Gastroesophageal sphincter (tissue), 4 donors: ENCODE results near the gene EXOC3L1. TPM values are rescaled to one million over a fixed set of nuclear protein-coding genes. Genes with fewer than 3 reads are reported as not detected.
A peak's percentile ranks its signal among the peaks of the same experiment; 100 is the strongest.

ENCODE experiments used
- ATAC-seq: fragments of 150-250 bp; one replicate; pipeline ENCODE4 v1.9.1; 2016; ENCODE audit warnings: mild to moderate bottlenecking, moderate library complexity
- H3K27ac ChIP-seq, 4 donors: fragments of 200-600 bp; sonication (generic) in 3 of 4; 1 replicate in 3 of 4; 2 replicates in 1 of 4; pipeline ENCODE4 v1.5.1; 2016 to 2019
- H3K27me3 ChIP-seq: fragments of 200-600 bp; sonication (generic); one replicate; pipeline ENCODE4 v1.5.1; 2019
- H3K36me3 ChIP-seq, 2 donors: fragments of 200-600 bp; sonication (generic); one replicate each; pipeline ENCODE4 v1.5.1; 2019; ENCODE audit warnings: control low read depth in 1 of 2
- H3K4me1 ChIP-seq, 3 donors: fragments of 200-600 bp; sonication (generic); 1 replicate in 2 of 3; 2 replicates in 1 of 3; pipeline ENCODE4 v1.5.1; 2016 to 2019; ENCODE audit warnings: control low read depth in 2 of 3
- H3K4me3 ChIP-seq, 2 donors: fragments of 200-600 bp; sonication (generic); one replicate each; pipeline ENCODE4 v1.5.1; 2019; ENCODE audit warnings: mild to moderate bottlenecking in 1 of 2, moderate library complexity in 1 of 2
- H3K9me3 ChIP-seq, 3 donors: fragments of 200-600 bp; sonication (generic); one replicate each; pipeline ENCODE4 v1.5.1; 2017 to 2019; ENCODE audit warnings: control low read depth in 2 of 3
- EP300 ChIP-seq: sonication (generic); formaldehyde crosslinking; IDR thresholded peaks from one replicate; pipeline ENCODE4 v1.6.1; 2017; ENCODE audit warnings: antibody characterized with exemption, mild to moderate bottlenecking
- POLR2A ChIP-seq, 2 donors: fragments of 450-650 bp; IDR thresholded peaks; one replicate each; pipeline ENCODE4 v1.6.1; 2017; ENCODE audit warnings: antibody characterized with exemption in 2 of 2, mild to moderate bottlenecking in 2 of 2, moderate library complexity in 1 of 2
- POLR2AphosphoS5 ChIP-seq: sonication (generic); formaldehyde crosslinking; IDR thresholded peaks from one replicate; pipeline ENCODE4 v1.6.1; 2017; ENCODE audit warnings: antibody characterized with exemption
- WGBS, 2 donors: methylation state at CpG; one replicate each; pipeline ENCODE4 v1.1.5; 2018; ENCODE audit warnings: low coverage in 1 of 2; 5-methylcytosine and 5-hydroxymethylcytosine counted together
- total RNA-seq, 4 donors: library from RNA; depleted of rRNA; stranded (reverse); fragments of >200 nt; gene quantifications; one replicate each; pipeline ENCODE4 v1.1.0, GENCODE V29; 2016
- TF ChIP-seq, protein P1 (sequence below), 4 experiments: fragments of 200-600 bp in 2 of 4; fragments of 450-650 bp in 2 of 4; sonication (generic) in 1 of 4; IDR thresholded peaks; one replicate each; pipeline ENCODE4 v1.5.1; 2017 to 2019; ENCODE audit warnings: antibody characterized with exemption in 4 of 4, mild to moderate bottlenecking in 2 of 4, moderate library complexity in 2 of 4

Gene EXOC3L1
- total RNA-seq, 4 donors from 2014 or later = 1.6 to 6.1 (median 2.6) TPM

DNA sequence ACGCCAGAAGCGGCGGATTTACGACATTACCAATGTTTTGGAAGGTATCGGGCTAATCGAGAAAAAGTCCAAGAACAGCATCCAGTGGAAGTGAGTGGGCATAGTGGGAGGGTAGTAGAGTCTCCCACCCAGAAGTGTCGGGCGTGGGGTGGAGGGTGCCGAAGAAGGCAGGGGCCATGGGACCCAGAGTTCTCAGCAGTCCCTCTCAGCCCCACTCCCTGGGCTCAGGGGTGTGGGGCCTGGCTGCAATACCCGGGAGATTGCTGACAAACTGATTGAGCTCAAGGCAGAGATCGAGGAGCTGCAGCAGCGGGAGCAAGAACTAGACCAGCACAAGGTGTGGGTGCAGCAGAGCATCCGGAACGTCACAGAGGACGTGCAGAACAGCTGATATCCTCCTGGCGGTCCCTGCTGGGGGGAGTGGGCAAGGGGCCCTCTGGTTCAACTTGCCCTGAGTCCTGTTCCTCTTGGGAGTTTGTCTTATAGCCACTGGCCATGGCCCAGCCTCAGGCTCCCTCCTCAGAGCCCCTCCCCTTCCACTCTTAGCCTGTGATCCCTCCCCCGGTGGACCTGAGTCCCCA, 2.9 kb upstream of the EXOC3L1 start:
- TF ChIP-seq, protein P1, sequence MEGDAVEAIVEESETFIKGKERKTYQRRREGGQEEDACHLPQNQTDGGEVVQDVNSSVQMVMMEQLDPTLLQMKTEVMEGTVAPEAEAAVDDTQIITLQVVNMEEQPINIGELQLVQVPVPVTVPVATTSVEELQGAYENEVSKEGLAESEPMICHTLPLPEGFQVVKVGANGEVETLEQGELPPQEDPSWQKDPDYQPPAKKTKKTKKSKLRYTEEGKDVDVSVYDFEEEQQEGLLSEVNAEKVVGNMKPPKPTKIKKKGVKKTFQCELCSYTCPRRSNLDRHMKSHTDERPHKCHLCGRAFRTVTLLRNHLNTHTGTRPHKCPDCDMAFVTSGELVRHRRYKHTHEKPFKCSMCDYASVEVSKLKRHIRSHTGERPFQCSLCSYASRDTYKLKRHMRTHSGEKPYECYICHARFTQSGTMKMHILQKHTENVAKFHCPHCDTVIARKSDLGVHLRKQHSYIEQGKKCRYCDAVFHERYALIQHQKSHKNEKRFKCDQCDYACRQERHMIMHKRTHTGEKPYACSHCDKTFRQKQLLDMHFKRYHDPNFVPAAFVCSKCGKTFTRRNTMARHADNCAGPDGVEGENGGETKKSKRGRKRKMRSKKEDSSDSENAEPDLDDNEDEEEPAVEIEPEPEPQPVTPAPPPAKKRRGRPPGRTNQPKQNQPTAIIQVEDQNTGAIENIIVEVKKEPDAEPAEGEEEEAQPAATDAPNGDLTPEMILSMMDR (IDR thresholded peaks at IDR 0.05) = no peak
- TF ChIP-seq POLR2AphosphoS5 = no peak
- no peak for TF ChIP-seq EP300
- TF ChIP-seq POLR2A (IDR thresholded peaks at IDR 0.05) = no peak
- Histone ChIP-seq H3K9me3 (no peaks in the 10 kb centered on the region), H3K4me1 (peaks cover 0 to 51% (median 16%) of the 10 kb centered on the region in 3 donors), H3K36me3 (peaks cover 0 to 48% of the 10 kb centered on the region in 2 donors), H3K27ac (peak overlapping the region in 3 of 4 donors; percentile 82 to 84 (median 83)), H3K27me3 (no peaks in the 10 kb centered on the region), H3K4me3 (peak overlapping the region; percentile 51 to 83)
- WGBS, 2 donors = 14 to 27% methylated on average over 5 to 11 of the region's 17 CpGs
- ATAC-seq = no peak

DNA sequence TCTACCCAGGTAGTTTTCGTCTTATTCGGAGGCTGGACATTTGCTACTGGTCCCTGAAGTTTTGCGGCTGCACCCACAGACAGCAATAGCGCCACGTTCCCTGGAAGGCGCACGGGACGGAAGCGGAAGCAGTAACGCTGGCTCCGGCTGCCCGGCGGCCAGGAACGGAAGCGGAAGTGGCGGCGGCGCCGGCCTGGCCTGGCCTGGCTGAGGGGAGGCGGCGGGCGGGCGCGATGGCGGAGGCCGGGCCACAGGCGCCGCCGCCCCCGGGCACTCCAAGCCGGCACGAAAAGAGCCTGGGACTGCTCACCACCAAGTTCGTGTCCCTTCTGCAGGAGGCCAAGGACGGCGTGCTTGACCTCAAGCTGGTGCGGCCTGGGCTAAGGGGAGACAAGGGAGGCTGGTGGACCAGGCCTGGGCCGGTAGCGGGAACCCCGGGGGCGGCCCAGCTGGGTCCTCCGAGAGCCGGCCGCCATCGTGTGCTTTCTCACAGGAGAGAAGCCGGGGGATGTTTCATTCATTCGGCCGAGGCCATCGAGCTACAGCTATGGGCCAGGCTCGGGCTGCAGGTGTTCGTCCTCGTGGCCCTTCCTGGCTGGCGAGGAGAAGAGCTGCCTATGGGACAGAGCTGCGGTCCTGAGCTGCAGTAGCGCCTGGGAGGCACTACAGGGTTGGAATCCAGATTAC, 2.2 kb upstream of the EXOC3L1 start, which contains the start of gene E2F4:
Gene E2F4 (plus strand): TSS at position 161 of the 687 bp plus-strand sequence. CDS start 73 bp downstream, at position 234.
- peak within 1 kb of the TSS; percentile 3 to 84 (median 82) for H3K27ac ChIP-seq
- ATAC-seq = peak; percentile 97

DNA sequence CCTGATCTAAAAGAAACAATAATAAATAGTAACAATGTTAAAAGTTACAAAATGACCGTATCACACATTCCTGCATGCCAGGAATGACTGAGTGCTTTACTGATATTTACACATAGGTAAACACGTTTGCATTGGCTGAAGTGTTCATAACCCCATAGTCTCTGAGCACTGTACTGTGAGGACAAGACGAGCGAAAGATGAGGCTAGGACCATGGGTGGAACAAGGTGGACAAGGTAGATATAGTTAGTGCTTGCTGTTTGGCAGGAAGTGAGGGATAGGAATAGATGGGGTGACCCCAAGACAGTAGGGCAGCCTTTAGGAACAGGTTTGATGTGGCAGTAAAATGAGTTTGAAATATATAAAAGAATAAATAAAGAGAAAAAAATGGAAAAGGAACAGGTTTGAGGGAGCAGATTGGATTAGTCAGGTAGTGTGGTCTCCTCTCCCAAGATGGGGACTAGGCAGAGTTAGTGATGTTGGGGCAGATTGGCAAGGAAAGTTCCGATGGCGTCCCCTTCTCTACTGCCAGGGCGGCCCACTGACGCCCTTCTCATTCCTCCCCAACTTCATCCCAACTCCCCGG, 1.6 kb upstream of the EXOC3L1 start:
- no peaks in the 10 kb centered on the region for H3K27me3 ChIP-seq
- ATAC-seq = no peak
- peaks cover 0 to 35% of the 10 kb centered on the region in 2 donors for H3K36me3 ChIP-seq
- H3K9me3 ChIP-seq = no peaks in the 10 kb centered on the region
- H3K4me1 ChIP-seq = peaks cover 0 to 48% (median 16%) of the 10 kb centered on the region in 3 donors
- TF ChIP-seq POLR2A (IDR thresholded peaks at IDR 0.05) (no peak), EP300 (no peak), POLR2AphosphoS5 (no peak)
- TF ChIP-seq, protein P1 (IDR thresholded peaks at IDR 0.05) = no peak
- 15 to 38% methylated on average over 4 to 9 of the region's 9 CpGs for WGBS, 2 donors
- peak overlapping the region in 2 of 4 donors; percentile 83 to 84 for H3K27ac ChIP-seq
- H3K4me3 ChIP-seq = peak overlapping the region in 1 of 2 donors; percentile 83

More for the DNA sequence above, 2.2 kb upstream of the EXOC3L1 start, which contains the start of gene E2F4:
- peak within 1 kb of the TSS; percentile 51 to 83 for H3K4me3 ChIP-seq
- H3K4me1 ChIP-seq = peaks cover 0 to 48% (median 16%) of the 10 kb centered on the region in 3 donors
- WGBS, 2 donors = 0% methylated on average over 3 of the region's 54 CpGs; no CpG with 5 or more reads in 1 of the 2 donors
- H3K36me3 ChIP-seq = peaks cover 0 to 41% of the 10 kb centered on the region in 2 donors
- no peaks in the 10 kb centered on the region for H3K9me3 ChIP-seq
- TF ChIP-seq, protein P1 (IDR thresholded peaks at IDR 0.05) = peak in 2 of 4 experiments; percentile 6 to 24
- TF ChIP-seq EP300 (no peak), POLR2AphosphoS5 (peak; percentile 86), POLR2A (IDR thresholded peaks at IDR 0.05) (peak; percentile 75 to 79)
- no peaks in the 10 kb centered on the region for H3K27me3 ChIP-seq

DNA sequence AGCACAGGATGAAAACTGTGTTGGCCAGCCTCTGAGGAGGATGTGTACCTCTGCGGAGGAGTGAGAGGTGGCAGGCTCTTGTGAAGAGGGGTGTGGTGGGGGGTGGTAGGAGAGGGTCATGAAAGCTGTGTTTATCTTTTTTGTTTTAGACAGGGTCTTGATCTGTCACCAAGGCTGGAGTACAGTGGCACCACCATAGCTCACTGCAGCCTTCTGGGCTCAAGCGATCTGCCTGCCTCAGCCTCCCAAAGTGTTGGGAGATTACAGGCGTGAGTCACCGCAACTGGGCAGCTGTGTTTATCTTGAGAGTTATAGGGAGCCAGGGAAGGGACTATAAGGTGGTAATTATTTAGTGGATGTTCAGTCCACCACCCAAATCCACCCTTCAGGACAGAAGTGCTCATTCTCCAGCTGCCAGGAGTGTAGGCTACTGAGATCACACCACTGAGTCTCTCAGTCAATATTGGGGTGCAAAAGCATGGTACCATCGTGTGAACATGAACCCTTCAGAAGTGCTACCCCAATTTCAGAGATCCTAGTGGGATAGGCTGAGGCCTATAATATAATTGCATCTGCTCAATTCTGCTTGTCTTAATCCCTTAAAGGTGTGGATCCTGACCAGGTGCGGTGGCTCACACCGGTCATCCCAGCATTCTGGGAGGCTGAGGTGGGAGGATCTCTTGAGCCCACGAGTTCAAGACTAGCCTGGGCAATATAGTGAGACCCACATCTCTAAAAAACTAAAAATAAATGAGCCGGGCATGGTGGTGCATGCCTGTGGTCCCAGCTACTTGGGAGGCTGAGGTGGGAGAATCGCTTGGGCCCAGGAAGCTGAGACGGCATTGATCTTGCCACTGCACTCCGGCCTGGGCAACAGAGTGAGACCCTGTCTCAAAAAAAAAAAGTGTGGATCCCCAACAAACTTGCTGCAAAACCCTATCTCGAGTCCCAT, 788 bp upstream of the EXOC3L1 start:
- no peak for ATAC-seq
- H3K4me1 ChIP-seq = peaks cover 0 to 52% (median 18%) of the 10 kb centered on the region in 3 donors
- no peak overlapping the region for H3K4me3 ChIP-seq
- peaks cover 0 to 27% of the 10 kb centered on the region in 2 donors for H3K36me3 ChIP-seq
- no peaks in the 10 kb centered on the region for H3K27me3 ChIP-seq
- 48 to 72% methylated on average over 2 to 7 of the region's 13 CpGs for WGBS, 2 donors
- no peaks in the 10 kb centered on the region for H3K9me3 ChIP-seq
- no peak overlapping the region for H3K27ac ChIP-seq
- TF ChIP-seq, protein P1 (IDR thresholded peaks at IDR 0.05) = no peak
- TF ChIP-seq EP300 (no peak), POLR2AphosphoS5 (no peak), POLR2A (IDR thresholded peaks at IDR 0.05) (no peak)
